HG02571 (cell line): ENCODE data around the gene CLTRN.
"Not testable (repeated sequence)": the region's sequence is repeated elsewhere in the genome, so short reads cannot be mapped to it uniquely, and the experiment has no call there.

Experiments
- ATAC-seq: cut with Tn5 transposase; IDR thresholded peaks from one replicate; pipeline ENCODE4 v1.9.1; 2021; ENCODE audit warnings: mild to moderate bottlenecking, moderate library complexity; ENCODE audit not compliant: unreplicated experiment

CLTRN gene

GRCh38 chrX:15664487-15665444, at the start of gene CLTRN:
TSS of gene CLTRN (minus strand) at chrX:15664805. CDS start at chrX:15664775, 30 bp downstream.
- ATAC-seq: no peak

GRCh38 chrX:15704273-15704672, 39.7 kb upstream of the CLTRN start:
- ATAC-seq: not testable (repeated sequence)

GRCh38 chrX:15703809-15704208, 39.2 kb upstream of the CLTRN start:
- ATAC-seq: not testable (repeated sequence)

DNA sequence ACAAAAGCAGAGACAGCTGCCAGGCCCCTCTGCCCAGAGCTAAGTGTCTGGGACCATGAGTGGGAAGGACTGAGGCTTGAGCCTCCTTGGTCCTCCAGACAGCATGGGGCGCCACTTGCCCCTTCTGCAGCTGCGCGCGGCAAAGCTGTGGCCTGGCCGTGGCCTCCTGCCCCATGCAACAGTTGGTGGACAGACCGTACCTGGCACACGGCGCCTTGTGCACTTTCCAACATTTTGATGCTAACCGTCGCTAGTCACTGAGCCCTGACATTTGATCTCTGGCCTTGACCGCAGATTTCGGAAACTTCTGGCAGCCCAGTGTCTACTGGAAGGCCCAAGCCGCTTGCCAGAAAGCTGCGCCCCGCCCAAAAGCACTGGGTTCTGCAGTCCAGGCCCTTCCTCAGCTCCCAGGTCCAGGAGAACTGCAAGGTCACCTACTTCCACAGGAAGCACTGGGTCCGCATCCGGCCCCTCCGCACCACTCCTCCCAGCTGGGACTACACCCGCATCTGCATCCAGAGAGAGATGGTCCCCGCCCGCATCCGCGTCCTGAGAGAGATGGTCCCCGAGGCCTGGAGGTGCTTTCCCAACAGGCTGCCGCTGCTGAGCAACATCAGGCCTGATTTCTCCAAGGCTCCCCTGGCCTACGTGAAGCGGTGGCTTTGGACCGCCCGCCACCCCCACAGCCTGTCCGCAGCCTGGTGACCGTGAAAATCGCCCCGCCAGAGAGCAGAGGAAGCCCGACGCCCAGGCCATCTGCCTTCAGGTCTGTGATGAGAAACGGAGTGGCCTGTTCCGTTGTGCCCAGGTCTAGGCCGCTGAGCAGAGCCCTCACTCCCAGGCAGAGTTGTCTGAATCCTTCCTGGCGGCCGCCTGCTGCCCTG, 38.1 kb upstream of the CLTRN start:
- no peak for ATAC-seq

DNA sequence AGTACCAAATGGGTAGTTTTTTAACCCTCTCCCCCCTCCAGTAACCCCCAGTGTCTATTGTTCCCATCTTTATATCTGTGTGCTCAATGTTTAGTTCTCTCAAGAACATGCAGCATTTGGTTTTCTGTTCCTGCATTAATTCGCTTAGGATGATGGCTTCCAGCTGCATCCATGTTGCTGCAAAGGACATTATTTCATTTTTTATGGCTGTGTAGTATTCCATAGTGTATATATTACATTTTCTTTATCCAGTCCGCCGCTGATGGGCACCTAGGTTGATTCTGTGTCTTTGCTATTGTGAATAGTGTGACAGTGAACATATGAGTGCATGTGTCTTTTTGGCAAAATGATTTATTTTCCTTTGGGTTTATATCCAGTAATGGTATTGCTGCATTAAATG, 31.9 kb upstream of the CLTRN start:
- no peak for ATAC-seq

DNA sequence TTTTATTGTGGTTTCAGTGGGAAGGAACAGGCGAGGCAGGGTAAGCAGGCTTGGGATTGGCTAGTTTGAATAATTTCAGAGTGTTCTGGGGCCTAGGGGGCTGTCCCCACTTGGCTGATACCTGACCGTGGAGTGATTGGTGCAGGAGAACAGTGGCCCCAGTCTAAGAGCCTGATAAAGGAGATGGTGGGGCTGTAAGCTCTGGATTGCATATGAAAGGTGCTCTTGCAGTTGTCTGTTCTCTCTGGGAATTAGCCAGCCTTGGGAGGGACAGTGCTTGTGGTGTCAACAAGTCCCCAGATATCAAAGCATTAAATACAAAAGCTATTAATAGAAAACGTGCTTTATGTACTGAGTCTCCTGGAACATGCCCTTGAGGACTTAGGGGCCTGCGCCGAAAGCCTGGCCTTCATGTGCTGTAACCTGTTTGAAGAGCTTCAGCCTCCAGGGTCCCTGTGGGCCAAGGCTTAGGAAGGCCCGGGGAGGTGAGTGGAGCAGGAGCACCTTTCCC, 30.4 kb upstream of the CLTRN start:
- no peak for ATAC-seq

- ATAC-seq: peak; percentile 80
Observed at GRCh38 chrX:15686818-15687685, 22.4 kb upstream of the CLTRN start.

DNA sequence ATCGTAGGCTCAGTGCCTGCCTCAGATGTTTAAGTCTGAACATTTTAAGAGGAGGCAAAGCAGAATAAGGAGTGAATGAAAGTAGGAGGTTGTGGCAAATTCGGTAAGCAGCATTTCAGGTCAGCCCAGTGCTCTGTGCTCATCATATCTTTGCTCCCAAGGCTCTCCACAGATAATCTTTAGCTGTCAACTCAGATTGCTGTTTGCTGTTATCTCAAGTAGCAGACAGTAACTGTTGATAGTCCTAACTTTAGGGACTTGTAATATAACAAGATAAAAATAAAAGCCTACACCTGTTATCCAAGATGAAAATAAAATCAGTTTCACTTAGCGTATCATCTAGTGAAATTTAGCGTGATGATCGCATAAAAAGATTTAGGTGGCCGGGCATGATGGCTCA, 18.6 kb upstream of the CLTRN start:
- no peak for ATAC-seq

GRCh38 chrX:15681433-15681832, 16.8 kb upstream of the CLTRN start:
- ATAC-seq: no peak

DNA sequence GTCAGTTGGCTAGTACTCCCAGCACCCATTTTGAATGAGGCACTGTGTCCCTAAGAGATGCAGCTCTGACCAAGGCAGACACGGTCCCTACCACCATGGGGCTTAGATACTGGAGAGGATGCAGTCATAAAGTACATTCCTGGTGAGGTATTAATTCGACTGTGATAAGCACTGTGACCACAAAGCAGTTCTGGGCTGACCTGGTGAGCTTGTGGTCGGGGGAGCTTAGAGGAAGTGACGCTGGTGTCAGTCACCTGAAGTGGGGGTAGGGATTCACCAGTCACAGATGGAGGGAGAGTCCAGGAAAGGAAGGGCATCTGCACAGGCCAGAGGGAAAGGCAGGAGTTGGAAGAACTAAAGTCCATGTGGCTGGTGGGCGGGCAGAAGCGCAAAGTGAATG, 15.8 kb upstream of the CLTRN start:
- no peak for ATAC-seq

DNA sequence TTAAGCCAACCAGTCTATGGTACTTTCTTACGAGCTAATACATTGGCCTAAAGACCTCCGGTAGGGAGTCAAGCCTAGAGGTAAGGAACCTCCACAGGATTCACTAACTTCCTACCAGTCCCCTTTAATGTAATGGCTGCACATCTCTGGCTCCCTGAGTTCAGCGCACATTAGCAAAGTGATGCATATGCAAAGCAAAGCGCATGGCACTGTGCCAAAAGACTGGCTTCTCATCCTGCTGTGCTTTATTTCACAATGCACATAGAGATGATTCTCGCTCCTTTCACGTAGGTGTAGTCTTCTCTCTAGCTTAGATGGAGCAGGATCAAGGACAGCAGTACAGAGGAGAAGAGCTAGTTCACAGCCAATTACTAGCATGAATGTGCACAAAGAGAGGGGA, 14.6 kb upstream of the CLTRN start:
- ATAC-seq: no peak

DNA sequence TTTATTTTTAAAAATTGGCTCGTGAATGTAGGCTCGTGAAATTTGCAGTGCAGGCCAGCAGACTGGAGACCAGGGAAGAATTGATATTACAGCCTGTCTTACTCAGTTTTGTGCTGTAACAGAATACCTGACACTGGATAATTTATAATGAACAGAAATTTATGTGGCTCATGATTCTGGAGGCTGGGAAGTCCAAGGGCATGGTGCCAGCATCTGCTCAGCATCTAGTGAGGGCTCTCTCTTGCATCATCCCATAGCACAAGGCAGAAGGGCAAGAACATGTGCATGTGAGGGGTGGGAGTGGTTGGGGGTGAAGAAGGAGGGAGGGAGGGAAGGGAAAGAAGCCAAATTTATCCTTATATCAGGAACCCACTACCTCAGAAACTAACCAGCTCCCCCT, 13.7 kb upstream of the CLTRN start:
- ATAC-seq: no peak

DNA sequence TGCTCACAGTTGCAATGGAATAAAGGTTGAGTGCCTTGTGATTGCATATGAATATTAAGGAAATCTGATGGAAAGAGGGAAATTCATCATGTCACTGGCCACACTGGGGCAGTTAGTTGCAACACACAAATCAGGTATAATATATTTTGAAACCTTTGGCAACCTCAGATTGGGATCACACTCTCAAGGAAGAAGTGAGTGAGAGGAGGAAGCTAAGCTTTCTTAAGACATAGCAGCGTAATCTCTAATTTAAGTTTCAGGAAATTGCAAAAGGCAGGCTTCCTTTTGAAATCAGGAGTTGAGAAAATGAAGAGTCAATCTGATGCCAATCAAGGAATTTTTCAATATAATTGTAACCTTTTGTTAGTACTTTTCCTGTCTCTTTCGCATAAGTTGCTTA, 12.3 kb upstream of the CLTRN start:
- ATAC-seq: no peak

GRCh38 chrX:15675490-15675921, 10.9 kb upstream of the CLTRN start:
- peak; percentile 73 for ATAC-seq

DNA sequence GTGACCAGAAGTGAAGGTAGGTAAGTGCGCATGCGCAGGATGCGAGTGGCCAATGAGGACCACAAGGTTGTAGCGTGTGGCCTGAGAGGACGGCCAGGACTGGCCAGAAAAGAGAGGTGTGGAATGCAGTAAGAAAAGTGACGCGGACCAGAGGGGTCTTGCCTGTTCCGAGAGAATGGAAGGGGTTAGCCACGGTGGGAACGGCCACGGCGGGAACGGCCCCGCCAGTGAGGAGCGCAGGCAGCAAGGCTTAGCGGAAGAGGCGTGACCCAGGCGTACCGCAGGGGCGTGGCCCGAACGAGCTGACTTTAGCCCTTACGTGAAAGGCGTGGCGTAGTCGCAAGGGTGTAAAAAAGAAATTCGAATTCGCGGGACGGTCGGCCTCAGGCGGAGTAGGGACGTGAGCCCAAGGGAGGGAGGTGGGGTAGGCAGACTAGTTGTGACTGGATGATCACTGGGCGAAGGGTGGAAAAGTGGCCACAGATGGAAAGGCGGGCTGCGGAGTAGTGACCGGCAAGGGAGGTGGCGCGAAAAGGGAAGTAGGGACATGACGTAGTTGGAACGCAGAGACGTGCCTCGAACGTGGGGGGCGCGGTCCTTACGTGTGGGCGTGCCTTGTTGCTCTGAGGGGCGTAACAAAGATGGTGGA, 10.4 kb upstream of the CLTRN start:
- ATAC-seq: peak; percentile 83

GRCh38 chrX:15674514-15674840, 9.9 kb upstream of the CLTRN start:
- ATAC-seq: no peak

DNA sequence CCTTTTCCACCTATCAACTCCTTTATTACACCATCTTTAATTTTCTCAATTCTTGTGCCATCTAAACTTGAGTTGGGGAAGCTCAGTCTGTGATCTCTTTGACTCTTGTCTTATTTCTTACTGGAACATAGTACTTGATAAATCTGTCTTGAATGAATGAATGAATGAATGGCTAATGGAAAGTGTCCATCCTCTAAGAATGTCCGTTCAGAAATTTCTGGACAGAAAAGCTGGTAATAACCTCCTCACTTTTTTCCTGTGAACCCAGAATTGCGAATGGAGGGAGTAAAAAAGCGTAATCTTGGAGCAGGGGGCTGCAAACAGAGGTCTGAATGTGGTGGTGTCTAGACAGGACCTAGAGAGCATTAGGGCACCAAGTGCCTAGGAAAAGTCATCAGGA, 9.4 kb upstream of the CLTRN start:
- ATAC-seq: no peak

DNA sequence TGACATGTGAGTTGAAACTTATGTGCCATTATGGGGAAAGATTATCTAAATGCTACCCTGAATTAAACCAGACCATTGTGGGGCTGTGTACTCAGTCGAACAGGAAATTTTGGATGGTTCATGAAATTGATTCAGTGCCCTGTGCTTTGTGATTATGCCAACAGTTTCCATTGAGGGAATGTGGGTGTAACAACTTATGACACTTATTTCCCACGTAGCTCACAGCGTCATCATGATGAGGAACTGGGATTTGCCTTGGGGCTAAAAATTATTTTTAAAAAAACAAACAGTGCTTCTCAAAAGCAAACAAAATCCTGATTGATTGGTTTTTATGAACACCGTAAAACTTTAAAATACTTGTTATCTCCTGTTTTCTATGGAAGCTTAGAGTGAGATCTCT, 8.3 kb upstream of the CLTRN start:
- no peak for ATAC-seq

- no peak for ATAC-seq
Observed at GRCh38 chrX:15663439-15663838, 1.2 kb downstream of the CLTRN start.

- ATAC-seq: not testable (repeated sequence)
Observed at GRCh38 chrX:15654804-15655203, 9.8 kb downstream of the CLTRN start.
